Measurements from ENCODE around the gene GLT1D1.

DNA sequence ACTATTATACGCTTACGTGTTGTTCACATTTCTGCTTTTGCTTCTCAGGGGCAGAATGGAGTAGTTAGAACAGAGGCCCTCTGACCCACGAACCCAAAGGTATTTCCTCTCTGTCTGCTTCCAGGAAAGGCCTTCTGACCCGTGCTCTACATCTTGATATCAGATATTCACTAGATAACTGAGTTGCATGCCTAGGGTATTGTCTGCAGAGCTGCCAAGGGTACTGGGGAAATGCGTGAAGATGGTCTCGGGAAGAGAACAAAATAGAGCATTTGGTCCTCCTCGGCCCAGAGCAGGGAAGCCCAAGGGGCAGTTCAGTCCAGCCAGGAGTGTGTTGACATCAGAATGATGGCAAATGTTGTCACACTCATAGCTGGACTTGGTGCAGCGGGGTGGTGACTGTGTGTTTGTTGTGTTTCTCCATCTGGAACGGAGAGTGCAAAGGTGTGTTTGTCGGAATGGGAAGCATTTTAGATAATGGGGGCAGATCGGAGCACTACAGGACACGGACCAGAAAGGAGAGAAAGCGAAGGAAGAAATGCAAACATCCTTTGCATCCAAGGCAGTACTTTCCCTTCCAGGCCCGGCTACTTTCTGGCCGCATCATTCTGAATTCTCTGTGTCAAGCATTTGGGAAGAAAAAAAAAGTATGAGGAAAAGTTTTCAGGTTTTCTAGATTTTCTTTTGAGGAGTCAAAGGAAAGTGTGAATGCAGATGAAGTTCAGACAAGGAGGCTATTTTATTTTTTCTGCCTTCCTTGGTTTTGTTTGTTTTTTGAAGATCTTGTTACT, 8.1 kb downstream of the GLT1D1 start:
- TF ChIP-seq, protein P1, sequence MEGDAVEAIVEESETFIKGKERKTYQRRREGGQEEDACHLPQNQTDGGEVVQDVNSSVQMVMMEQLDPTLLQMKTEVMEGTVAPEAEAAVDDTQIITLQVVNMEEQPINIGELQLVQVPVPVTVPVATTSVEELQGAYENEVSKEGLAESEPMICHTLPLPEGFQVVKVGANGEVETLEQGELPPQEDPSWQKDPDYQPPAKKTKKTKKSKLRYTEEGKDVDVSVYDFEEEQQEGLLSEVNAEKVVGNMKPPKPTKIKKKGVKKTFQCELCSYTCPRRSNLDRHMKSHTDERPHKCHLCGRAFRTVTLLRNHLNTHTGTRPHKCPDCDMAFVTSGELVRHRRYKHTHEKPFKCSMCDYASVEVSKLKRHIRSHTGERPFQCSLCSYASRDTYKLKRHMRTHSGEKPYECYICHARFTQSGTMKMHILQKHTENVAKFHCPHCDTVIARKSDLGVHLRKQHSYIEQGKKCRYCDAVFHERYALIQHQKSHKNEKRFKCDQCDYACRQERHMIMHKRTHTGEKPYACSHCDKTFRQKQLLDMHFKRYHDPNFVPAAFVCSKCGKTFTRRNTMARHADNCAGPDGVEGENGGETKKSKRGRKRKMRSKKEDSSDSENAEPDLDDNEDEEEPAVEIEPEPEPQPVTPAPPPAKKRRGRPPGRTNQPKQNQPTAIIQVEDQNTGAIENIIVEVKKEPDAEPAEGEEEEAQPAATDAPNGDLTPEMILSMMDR (IDR thresholded peaks at IDR 0.05) = no peak
- TF ChIP-seq POLR2A (IDR thresholded peaks at IDR 0.05) = no peak

All from uterus (tissue), 2 donors.